PC-9 (cell line): Measurements from ENCODE around the gene ART1.

Experiments used
- EZH2 ChIP-seq: fragments of 200-600 bp; sonication (generic); IDR thresholded peaks from 2 replicates; pipeline ENCODE4 v1.8.0; 2017; ENCODE audit warnings: antibody characterized with exemption, low read depth
- TF ChIP-seq, protein P1 (sequence below): fragments of 200-600 bp; sonication (generic); conservative IDR thresholded peaks from 2 replicates; pipeline ENCODE4 v1.6.1; 2017; ENCODE audit warnings: mixed run types, antibody characterized with exemption, mild to moderate bottlenecking, moderate library complexity

DNA sequence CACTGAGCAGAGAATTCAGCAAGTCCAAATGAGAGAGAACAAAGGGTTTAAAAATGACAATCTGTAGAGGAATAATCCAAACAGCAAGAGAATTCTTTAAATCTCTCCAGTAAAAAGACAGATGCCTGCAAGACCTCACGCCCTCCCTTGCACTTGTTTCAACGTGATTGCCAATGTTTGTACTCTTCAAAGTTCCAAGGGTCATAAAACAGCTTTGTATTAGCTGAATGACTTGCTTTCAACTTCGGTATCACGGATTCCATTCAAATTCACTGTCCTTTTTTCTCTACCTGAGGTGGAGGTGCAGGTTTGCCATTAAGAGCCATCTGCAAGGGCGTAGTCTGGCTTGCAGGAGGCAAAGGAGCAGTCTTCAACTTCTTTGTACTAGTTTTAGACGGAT is 67.3 kb downstream of the ART1 start:
- TF ChIP-seq, protein P1, sequence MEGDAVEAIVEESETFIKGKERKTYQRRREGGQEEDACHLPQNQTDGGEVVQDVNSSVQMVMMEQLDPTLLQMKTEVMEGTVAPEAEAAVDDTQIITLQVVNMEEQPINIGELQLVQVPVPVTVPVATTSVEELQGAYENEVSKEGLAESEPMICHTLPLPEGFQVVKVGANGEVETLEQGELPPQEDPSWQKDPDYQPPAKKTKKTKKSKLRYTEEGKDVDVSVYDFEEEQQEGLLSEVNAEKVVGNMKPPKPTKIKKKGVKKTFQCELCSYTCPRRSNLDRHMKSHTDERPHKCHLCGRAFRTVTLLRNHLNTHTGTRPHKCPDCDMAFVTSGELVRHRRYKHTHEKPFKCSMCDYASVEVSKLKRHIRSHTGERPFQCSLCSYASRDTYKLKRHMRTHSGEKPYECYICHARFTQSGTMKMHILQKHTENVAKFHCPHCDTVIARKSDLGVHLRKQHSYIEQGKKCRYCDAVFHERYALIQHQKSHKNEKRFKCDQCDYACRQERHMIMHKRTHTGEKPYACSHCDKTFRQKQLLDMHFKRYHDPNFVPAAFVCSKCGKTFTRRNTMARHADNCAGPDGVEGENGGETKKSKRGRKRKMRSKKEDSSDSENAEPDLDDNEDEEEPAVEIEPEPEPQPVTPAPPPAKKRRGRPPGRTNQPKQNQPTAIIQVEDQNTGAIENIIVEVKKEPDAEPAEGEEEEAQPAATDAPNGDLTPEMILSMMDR = no peak
- no peak for TF ChIP-seq EZH2
